Trophoblast cell (in vitro differentiated cells and primary cell): ENCODE results near the gene KRT86.

ENCODE experiments used
- DNase-seq, 2 donors: peaks; one replicate each; pipeline ENCODE4 v3.0.0-alpha.2; 2016
- H2AFZ ChIP-seq: 2 replicates; pipeline ENCODE4 v1.6.1; 2013; ENCODE audit warnings: low read length, moderate library complexity, mild to moderate bottlenecking; ENCODE audit not compliant: insufficient read depth, poor library complexity
- H2AK5ac ChIP-seq: 2 replicates; pipeline ENCODE4 v1.6.1; 2013; ENCODE audit warnings: mild to moderate bottlenecking, low read length
- H2BK120ac ChIP-seq: 2 replicates; pipeline ENCODE4 v1.6.1; 2013; ENCODE audit warnings: low read length, mild to moderate bottlenecking, moderate library complexity; ENCODE audit not compliant: insufficient read depth, poor library complexity
- H2BK12ac ChIP-seq: 2 replicates; pipeline ENCODE4 v1.6.1; 2013; ENCODE audit warnings: mild to moderate bottlenecking, low read length, moderate library complexity
- H2BK5ac ChIP-seq: 2 replicates; pipeline ENCODE4 v1.6.1; 2013; ENCODE audit warnings: low read length, low read depth, moderate library complexity, mild to moderate bottlenecking; ENCODE audit not compliant: poor library complexity
- H3K14ac ChIP-seq: 2 replicates; pipeline ENCODE4 v1.6.1; 2013; ENCODE audit warnings: mild to moderate bottlenecking, low read length
- H3K18ac ChIP-seq: 2 replicates; pipeline ENCODE4 v1.6.1; 2013; ENCODE audit warnings: mild to moderate bottlenecking, low read length
- H3K23ac ChIP-seq: 2 replicates; pipeline ENCODE4 v1.6.1; 2013; ENCODE audit warnings: low read length
- H3K27ac ChIP-seq: 2 replicates; pipeline ENCODE4 v1.5.1; 2013; ENCODE audit warnings: low read depth, mild to moderate bottlenecking, inconsistent platforms, low read length, moderate library complexity
- H3K27me3 ChIP-seq: 2 replicates; pipeline ENCODE4 v1.6.1; 2013; ENCODE audit warnings: inconsistent platforms, mild to moderate bottlenecking, low read length, moderate library complexity; ENCODE audit not compliant: insufficient read depth
- H3K36me3 ChIP-seq, 2 experiments: 1 replicate in 1 of 2; 2 replicates in 1 of 2; pipeline ENCODE4 v1.6.1; 2013; ENCODE audit warnings: low read length in 2 of 2, mild to moderate bottlenecking in 2 of 2, moderate library complexity in 1 of 2; ENCODE audit not compliant: insufficient read depth in 2 of 2, control insufficient read depth in 1 of 2
- H3K4ac ChIP-seq: 2 replicates; pipeline ENCODE4 v1.6.1; 2013; ENCODE audit warnings: low read depth, mild to moderate bottlenecking, low read length, moderate library complexity
- H3K4me1 ChIP-seq, 2 experiments: 1 replicate in 1 of 2; 2 replicates in 1 of 2; pipeline ENCODE4 v1.6.1; 2013; ENCODE audit warnings: low read length in 2 of 2, mild to moderate bottlenecking in 2 of 2, moderate library complexity in 1 of 2; ENCODE audit not compliant: insufficient read depth in 2 of 2, control insufficient read depth in 1 of 2
- H3K4me2 ChIP-seq: 2 replicates; pipeline ENCODE4 v1.6.1; 2013; ENCODE audit warnings: inconsistent platforms, mild to moderate bottlenecking, low read length, moderate library complexity
- H3K4me3 ChIP-seq: 2 replicates; pipeline ENCODE4 v1.5.1; 2013; ENCODE audit warnings: mild to moderate bottlenecking, low read depth, low read length, inconsistent platforms
- H3K79me1 ChIP-seq: one replicate; pipeline ENCODE4 v1.6.1; 2013; ENCODE audit warnings: low read length
- H3K79me2 ChIP-seq: 2 replicates; pipeline ENCODE4 v1.6.1; 2013; ENCODE audit warnings: low read length, mild to moderate bottlenecking; ENCODE audit not compliant: control insufficient read depth, insufficient read depth, poor library complexity
- H3K9ac ChIP-seq: 2 replicates; pipeline ENCODE4 v1.6.1; 2013; ENCODE audit warnings: mild to moderate bottlenecking, low read length
- H3K9me3 ChIP-seq: 2 replicates; pipeline ENCODE4 v1.6.1; 2013; ENCODE audit warnings: low read depth, mild to moderate bottlenecking, control low read depth, inconsistent platforms, low read length; ENCODE audit not compliant: insufficient read depth
- H4K12ac ChIP-seq: 2 replicates; pipeline ENCODE4 v1.6.1; 2013; ENCODE audit warnings: low read depth, mild to moderate bottlenecking, low read length, moderate library complexity
- H4K8ac ChIP-seq: 2 replicates; pipeline ENCODE4 v1.6.1; 2013; ENCODE audit warnings: low read depth, mild to moderate bottlenecking, low read length, moderate library complexity
- H4K91ac ChIP-seq: one replicate; pipeline ENCODE4 v1.6.1; 2013; ENCODE audit warnings: low read depth, mild to moderate bottlenecking, low read length, moderate library complexity
- WGBS: extraction: QIAGEN DNeasy Blood & Tissue Kit; methylation state at CpG from one replicate; pipeline ENCODE4 v1.1.7; 2013; ENCODE audit warnings: missing lambda C conversion rate; ENCODE audit not compliant: insufficient read length, insufficient coverage; ENCODE audit errors: extremely low coverage; 5-methylcytosine and 5-hydroxymethylcytosine counted together

Gene KRT86

DNA sequence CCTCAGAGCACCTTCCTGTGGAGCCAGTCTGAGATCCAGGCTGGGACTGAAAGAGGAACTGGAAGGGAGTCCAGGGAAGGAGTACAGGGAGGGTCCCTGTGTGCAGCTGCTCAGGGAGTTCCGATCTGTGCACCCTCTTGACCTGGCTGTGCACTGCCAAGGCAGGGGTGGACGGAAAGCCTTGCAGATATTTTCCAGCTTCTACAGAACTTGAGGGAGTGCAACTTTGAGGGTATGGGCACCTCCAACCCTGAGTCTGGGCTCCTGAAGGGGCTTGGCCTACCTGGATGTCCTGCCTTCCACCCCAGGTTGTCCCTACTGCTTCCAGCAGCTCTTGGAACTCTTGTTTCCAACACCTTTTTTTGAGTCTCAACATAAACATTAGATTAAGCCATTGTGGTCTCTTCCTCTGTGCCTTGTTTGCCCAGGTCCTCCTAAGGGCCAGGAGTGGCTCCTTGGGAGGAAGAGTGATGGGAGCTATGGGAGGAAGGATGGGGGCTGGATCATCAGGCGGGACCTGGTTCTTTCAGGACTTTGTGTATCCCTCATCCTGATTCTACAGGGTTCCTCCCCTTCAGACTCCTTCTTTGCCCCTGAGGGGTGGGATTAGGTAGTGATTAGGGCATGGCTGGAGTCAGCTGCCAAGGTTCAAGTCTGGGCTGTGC lies 37.9 kb upstream of the KRT86 start:
- Histone ChIP-seq H3K9me3 (no peaks in the 10 kb centered on the region), H3K18ac (no peak overlapping the region), H3K27ac (no peak overlapping the region), H3K4me3 (no peak overlapping the region), H3K14ac (no peak overlapping the region), H4K91ac (no peak overlapping the region), H3K36me3 (peaks cover 50 to 56% of the 10 kb centered on the region in 2 experiments), H3K79me1 (peaks cover 31% of the 10 kb centered on the region), H2BK5ac (no peak overlapping the region), H2AFZ (no peak overlapping the region), H2BK12ac (no peak overlapping the region), H3K4me1 (peaks cover 39 to 53% of the 10 kb centered on the region in 2 experiments), H2BK120ac (no peak overlapping the region), H3K27me3 (no peaks in the 10 kb centered on the region), H2AK5ac (no peak overlapping the region), H4K12ac (no peak overlapping the region), H3K79me2 (peaks cover 23% of the 10 kb centered on the region), H3K4ac (no peak overlapping the region), H4K8ac (no peak overlapping the region), H3K23ac (no peak overlapping the region), H3K4me2 (no peak overlapping the region), H3K9ac (no peak overlapping the region)
- no CpG with 5 or more reads among the region's 3 CpGs for WGBS
- peak in 1 of 2 donors; percentile 18 for DNase-seq

DNA sequence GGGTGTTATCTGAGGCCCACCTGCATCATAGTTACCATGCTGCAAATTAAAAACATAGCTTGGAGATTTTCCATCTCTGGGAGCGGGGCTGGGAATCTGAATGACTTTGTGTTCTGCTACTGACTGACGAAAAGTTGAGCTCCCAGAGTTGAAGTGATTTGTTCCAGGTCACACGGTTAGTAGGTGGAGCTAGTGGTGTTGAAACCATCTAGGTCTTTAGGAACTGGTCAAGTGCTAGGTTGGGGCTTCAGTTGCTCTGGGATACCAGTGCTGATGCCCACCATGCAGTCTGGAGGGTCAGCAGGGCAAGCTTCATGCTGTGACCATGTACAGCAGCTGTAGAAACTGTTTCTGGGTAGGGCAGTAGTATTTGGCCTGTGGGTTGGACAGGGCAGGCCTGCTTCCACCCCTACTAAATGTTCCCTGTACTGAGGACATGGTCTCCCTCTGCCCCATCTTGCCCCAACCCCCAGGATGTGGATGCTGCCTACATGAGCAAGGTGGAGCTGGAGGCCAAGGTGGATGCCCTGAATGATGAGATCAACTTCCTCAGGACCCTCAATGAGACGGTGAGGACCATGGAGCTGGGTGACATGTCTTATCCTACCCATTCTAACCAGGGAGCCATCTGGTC lies 36.1 kb upstream of the KRT86 start:
- DNase-seq: no peak
- Histone ChIP-seq H3K18ac (no peak overlapping the region), H3K36me3 (peaks cover 66 to 71% of the 10 kb centered on the region in 2 experiments), H2BK5ac (no peak overlapping the region), H2AFZ (no peak overlapping the region), H3K4me2 (no peak overlapping the region), H3K23ac (no peak overlapping the region), H4K8ac (no peak overlapping the region), H3K4me3 (no peak overlapping the region), H3K27ac (no peak overlapping the region), H2BK120ac (no peak overlapping the region), H2AK5ac (no peak overlapping the region), H3K14ac (no peak overlapping the region), H2BK12ac (no peak overlapping the region), H3K79me2 (peaks cover 13% of the 10 kb centered on the region), H3K4me1 (peaks cover 36 to 51% of the 10 kb centered on the region in 2 experiments), H3K79me1 (peaks cover 15% of the 10 kb centered on the region), H4K91ac (no peak overlapping the region), H3K9me3 (peaks cover 4% of the 10 kb centered on the region), H3K27me3 (no peaks in the 10 kb centered on the region), H4K12ac (no peak overlapping the region), H3K4ac (no peak overlapping the region), H3K9ac (no peak overlapping the region)
- WGBS: no CpG with 5 or more reads among the region's 4 CpGs

DNA sequence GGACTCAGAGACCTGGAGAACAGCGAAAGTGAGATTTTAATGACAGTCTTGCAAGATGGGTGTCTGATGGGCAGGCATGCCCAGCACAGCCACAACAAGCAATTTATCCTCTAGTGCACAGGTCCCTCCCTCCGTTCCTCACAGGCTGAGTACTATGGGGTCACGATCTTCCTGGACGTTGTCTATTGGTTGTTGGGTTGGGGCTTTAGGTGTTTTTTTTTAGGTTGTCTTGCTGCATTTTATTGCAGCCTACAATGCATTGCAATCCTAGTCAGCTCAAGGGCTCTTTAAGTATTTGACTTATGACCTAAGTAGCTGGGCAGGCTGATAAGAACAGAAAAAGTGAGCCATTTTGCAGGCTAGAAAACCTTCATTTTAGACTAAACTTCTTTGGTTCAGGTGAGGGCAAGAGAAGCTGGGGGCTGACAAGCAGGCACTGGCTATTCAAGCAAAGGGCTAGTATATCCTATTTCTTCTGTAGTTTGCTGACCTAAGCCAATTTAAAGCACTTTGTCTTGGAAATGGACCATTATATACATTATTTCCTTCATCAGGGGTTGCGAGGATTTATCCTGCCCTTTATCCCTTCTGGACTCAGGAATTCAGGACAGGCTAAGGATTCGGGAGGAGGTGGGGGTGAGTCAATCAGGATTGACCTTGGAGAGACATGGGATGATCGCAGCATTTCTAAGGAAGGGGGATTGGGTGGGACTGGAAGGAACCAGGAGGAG lies 35.4 kb upstream of the KRT86 start:
- Histone ChIP-seq H3K4ac (no peak overlapping the region), H4K91ac (peak overlapping the region; percentile 43), H2BK5ac (peak overlapping the region; percentile 52), H3K23ac (no peak overlapping the region), H3K36me3 (peaks cover 73 to 78% of the 10 kb centered on the region in 2 experiments), H3K9ac (no peak overlapping the region), H3K4me1 (peaks cover 43 to 56% of the 10 kb centered on the region in 2 experiments), H3K18ac (peak overlapping the region; percentile 20), H3K14ac (peak overlapping the region; percentile 34), H3K79me2 (peaks cover 8% of the 10 kb centered on the region), H2BK12ac (peak overlapping the region; percentile 8), H4K12ac (no peak overlapping the region), H2BK120ac (peak overlapping the region; percentile 18), H3K4me2 (no peak overlapping the region), H2AFZ (no peak overlapping the region), H3K4me3 (no peak overlapping the region), H3K27ac (peak overlapping the region; percentile 14), H3K79me1 (peaks cover 9% of the 10 kb centered on the region), H3K9me3 (peaks cover 4% of the 10 kb centered on the region), H2AK5ac (no peak overlapping the region), H3K27me3 (no peaks in the 10 kb centered on the region), H4K8ac (no peak overlapping the region)
- peak in 1 of 2 donors; percentile 69 for DNase-seq
- WGBS: no CpG with 5 or more reads among the region's 7 CpGs

DNA sequence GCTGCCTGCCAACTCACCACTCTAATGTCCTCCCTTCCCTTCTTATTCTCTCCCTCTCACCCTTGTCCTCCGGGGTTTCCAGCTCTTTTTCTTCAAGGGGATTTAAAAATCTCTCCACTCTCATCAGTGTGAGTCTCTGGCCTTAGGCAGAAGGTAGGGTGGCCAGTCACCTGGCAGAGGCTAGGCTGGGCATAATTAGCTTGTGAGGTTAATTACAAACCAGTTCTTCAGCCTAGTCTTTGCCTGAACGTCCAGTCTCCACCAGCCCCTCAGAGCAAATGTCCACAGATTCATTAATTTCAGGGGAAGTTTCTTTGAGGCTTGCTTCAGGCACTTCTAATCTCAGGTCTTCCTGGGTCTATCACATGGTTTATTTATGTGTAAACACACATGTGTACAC lies 34.7 kb upstream of the KRT86 start:
- Histone ChIP-seq H3K27me3 (no peaks in the 10 kb centered on the region), H3K9me3 (peaks cover 4% of the 10 kb centered on the region), H3K4me3 (no peak overlapping the region), H3K14ac (no peak overlapping the region), H3K4me1 (peaks cover 45 to 55% of the 10 kb centered on the region in 2 experiments), H3K27ac (peak overlapping the region; percentile 14), H2BK12ac (no peak overlapping the region), H3K4ac (no peak overlapping the region), H3K36me3 (peaks cover 77 to 84% of the 10 kb centered on the region in 2 experiments), H3K79me2 (peaks cover 2% of the 10 kb centered on the region), H4K8ac (no peak overlapping the region), H2AFZ (no peak overlapping the region), H2BK120ac (no peak overlapping the region), H3K9ac (no peak overlapping the region), H2BK5ac (peak overlapping the region; percentile 52), H3K23ac (no peak overlapping the region), H3K18ac (no peak overlapping the region), H3K4me2 (no peak overlapping the region), H4K91ac (peak overlapping the region; percentile 43), H2AK5ac (no peak overlapping the region), H3K79me1 (peaks cover 3% of the 10 kb centered on the region), H4K12ac (no peak overlapping the region)
- no CpG with 5 or more reads among the region's 2 CpGs for WGBS
- DNase-seq: no peak
